HG03378 (cell line): Measurements from ENCODE around the gene TRAF4.

Experiments used
- ATAC-seq: cut with Tn5 transposase; IDR thresholded peaks from one replicate; pipeline ENCODE4 v1.9.1; 2021; ENCODE audit warnings: mild to moderate bottlenecking, moderate library complexity; ENCODE audit not compliant: unreplicated experiment

TRAF4 gene

DNA sequence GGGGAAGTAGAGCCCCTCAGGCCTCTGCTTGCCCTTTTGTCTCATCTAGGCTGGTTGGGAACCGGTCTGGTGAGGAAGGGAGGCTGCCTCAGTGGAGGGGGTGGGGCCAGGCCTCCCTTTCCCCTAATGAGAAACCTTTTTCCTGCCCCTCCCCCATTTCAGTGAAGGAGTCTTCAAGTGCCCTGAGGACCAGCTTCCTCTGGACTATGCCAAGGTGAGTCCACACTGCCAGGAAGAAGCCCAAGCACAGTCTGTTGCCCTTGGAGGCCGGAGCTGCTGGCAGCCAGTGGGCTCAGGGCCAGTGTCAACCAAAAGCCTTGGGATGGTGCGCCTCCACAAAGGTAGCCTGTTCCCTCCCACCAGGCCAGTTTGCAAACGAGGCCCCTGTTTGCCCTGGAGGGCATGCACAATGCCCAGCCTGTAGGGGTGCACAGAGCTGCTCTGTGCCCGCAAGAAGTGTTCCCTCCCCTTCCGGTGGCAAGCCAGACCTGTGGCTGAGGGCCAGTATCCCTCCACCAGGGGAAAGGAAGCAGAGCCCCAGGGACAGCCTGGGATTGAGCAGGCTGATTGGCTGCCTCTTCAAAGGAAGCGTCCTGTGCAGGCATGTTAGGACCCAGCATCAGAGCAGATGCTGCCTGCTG, 3.4 kb downstream of the TRAF4 start:
- no peak for ATAC-seq

DNA sequence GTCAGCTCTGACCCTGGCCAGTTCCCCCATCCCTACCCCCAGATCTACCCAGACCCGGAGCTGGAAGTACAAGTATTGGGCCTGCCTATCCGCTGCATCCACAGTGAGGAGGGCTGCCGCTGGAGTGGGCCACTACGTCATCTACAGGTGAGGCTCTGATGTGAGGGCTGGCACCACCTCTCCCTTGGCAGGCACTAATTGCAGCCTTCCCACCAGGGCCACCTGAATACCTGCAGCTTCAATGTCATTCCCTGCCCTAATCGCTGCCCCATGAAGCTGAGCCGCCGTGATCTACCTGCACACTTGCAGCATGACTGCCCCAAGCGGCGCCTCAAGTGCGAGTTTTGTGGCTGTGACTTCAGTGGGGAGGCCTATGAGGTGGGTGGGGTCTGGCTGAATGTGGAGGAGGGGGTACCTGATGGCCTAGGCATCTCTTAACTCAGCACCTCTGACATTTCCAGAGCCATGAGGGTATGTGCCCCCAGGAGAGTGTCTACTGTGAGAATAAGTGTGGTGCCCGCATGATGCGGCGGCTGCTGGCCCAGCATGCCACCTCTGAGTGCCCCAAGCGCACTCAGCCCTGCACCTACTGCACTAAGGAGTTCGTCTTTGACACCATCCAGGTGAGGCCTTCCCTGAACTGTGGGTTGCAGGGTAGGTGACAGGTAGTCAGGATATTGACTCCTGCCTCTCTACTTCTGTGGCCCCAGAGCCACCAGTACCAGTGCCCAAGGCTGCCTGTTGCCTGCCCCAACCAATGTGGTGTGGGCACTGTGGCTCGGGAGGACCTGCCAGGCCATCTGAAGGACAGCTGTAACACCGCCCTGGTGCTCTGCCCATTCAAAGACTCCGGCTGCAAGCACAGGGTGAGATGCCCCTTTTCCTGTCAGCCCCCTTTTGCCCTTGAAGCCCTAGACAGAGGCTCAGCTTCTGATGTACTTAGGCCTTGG, 4.3 kb downstream of the TRAF4 start:
- ATAC-seq: no peak

DNA sequence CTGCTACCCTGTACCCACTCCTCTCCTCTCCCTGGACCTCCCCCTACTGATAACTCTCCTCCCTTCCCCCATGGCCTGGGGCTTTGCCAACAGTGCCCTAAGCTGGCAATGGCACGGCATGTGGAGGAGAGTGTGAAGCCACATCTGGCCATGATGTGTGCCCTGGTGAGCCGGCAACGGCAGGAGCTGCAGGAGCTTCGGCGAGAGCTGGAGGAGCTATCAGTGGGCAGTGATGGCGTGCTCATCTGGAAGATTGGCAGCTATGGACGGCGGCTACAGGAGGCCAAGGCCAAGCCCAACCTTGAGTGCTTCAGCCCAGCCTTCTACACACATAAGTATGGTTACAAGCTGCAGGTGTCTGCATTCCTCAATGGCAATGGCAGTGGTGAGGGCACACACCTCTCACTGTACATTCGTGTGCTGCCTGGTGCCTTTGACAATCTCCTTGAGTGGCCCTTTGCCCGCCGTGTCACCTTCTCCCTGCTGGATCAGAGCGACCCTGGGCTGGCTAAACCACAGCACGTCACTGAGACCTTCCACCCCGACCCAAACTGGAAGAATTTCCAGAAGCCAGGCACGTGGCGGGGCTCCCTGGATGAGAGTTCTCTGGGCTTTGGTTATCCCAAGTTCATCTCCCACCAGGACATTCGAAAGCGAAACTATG, 5.2 kb downstream of the TRAF4 start:
- ATAC-seq: no peak

DNA sequence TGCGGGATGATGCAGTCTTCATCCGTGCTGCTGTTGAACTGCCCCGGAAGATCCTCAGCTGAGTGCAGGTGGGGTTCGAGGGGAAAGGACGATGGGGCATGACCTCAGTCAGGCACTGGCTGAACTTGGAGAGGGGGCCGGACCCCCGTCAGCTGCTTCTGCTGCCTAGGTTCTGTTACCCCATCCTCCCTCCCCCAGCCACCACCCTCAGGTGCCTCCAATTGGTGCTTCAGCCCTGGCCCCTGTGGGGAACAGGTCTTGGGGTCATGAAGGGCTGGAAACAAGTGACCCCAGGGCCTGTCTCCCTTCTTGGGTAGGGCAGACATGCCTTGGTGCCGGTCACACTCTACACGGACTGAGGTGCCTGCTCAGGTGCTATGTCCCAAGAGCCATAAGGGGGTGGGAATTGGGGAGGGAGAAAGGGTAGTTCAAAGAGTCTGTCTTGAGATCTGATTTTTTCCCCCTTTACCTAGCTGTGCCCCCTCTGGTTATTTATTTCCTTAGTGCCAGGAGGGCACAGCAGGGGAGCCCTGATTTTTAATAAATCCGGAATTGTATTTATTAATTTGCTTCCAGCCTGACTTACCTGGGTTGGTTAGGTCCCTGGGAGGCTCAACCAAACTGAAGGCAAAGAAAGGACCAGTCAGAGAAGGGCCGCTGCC, 5.8 kb downstream of the TRAF4 start:
- no peak for ATAC-seq

DNA sequence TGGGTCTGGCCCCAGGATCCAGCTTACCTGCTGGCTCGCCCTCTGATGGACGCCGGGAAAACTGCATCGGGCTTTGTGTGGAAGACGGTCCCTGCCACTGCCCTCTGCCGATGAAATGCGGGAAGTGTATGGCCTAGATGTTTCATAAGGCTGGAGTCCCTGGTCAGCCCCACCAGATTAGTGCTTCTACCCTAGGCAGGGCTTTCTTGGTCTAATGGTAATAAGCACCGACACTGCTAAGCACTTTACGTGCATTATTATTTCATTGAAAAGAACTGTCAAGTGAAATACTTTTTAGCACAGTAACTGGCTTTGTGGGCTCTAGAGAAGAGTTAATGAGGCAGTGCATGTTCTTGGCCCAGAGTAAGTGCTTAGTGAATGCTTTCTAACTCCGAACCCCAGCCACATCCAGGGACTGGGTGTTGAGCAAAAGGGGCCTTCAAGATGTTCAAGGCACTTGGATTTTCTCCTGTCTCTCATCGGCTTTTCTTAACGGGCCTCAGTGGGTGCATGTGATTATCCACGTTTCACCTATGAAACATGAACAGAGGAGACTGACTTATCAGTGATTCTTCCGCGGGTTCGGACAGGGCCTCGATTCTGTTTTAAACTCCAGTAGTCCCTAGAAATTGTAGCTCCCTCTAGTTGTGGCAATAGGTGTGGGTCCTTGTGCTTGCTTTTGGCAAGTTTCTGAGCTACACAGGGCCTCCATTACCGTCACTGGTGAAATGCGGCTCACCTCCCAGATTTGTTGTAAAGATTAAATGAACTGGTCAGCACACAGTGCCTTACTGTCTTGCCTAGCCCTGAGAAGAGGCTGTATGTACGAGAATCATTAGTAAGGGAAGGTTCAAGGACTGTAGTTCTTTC, 6.6 kb downstream of the TRAF4 start:
- peak; percentile 70 for ATAC-seq

DNA sequence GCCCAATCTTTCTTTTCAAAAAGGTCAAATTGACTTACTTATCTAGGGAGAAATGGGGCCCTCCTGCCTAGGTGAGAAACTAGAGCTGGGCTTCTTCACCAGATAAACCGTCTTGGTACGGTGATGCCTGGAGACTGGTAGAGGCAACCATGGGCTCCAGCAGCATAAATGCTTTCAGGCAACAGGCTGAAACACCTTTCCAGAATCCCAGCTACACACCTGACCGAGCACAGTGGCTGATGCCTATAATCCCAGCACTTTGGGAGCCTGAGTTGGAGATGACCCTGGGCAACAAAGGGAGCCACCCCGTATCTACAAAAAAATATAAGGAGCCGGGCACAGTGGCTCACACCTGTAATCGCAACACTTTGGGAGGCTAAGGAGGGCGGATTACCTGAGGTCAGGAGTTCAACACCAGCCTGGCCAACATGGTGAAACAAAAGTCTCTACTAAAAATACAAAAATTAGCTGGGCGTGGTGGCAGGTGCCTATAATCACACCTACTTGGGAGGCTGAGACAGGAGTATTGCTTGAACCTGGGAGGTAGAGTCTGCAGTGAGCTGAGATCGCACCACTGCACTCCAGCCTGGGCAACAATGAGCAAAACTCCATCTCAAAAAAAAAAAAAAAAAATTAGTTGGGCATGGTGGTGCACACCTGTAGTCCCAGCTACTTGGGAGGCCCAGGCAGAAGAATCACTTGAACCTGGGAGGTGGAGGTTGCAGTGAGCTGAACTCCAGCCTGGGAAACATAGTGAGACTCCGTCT, 8.0 kb downstream of the TRAF4 start:
- no peak for ATAC-seq

DNA sequence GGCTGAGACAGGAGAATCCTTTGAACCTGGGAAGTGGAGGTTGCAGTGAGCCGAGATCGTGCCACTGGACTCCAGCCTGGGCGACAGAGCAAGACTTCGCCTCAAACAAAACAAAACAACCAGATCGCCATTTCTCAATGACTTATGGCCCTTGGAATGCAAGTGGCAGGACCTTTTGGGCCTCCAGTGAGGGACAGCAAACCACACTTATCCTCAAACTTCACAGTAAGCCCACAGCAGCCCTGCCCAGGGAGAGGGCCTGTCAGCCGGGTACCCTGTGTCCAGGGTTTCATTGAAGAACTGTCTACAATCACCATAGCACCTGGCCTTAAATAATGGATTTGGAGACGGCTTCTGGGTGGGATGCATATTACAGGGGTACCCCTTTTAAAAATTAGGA, 11.7 kb downstream of the TRAF4 start:
- no peak for ATAC-seq

DNA sequence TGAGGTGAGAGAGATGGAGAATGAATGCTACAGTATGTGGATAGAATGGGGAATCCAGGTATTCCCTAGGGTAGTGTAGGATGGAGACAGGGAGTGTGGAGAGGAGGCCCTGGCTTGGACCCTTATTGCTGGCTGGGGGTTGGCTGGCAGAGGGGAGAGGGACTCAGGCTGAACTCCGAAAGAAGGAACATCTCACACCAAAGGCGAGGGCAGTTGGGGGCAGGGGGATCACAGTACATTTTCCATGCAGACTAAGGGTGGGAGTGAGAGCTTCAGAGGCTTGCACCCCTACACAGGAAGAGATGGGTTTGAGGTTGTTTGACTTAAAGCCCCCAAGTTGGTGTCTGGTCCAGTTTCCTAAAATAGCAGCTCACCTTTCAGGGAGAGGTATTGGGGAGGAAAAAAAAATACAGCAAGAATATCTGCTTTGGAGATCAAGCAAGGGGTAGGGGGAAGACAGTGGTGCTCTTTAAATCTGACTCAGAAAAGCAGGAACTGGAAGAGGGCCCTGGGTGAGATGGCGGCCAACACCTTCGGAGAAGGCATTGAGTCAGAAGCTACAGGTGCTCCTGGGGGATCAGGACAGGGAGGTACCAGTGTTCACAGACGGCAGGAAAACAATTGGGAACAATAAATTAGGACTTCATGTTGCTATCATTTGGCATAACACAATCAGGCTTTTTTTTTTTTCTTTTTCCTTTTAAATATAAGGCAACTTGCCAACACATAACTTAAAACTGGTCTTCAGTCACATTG, 12.4 kb downstream of the TRAF4 start:
- ATAC-seq: no peak

DNA sequence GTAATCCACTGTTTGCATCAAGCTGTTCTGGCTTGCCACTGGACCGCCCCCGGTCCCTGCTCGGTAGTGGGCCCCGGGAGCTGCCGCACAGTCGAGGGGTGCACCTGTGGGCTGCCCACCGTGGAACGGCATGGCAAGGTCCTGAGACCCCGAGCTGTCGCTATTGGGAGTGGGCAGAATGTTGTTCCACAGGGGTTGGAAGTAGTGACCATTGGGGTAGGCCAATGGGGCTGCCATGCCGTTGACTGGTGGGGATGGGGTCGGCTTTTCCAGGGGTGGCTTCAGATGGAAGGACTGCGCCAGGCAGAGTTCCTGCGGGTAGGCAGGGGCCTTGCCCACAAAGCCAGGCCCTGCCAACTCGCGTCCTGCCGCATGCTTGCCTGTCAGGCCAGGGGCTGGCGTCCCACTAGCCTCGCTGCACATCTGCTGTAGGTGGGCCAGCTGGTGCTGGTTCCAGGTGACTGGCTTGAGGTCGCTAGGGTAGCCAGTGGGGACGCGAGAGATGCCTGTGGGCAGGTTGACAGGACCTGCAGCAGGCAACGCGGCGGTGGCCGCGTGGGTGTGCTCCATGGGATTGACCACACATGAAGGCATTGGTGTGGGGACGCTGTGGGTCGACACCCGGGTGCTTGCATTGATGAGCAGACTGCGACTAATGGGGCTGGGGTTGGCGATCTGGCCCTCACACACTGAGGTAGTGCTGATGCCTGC, 14.8 kb downstream of the TRAF4 start:
- ATAC-seq: no peak

DNA sequence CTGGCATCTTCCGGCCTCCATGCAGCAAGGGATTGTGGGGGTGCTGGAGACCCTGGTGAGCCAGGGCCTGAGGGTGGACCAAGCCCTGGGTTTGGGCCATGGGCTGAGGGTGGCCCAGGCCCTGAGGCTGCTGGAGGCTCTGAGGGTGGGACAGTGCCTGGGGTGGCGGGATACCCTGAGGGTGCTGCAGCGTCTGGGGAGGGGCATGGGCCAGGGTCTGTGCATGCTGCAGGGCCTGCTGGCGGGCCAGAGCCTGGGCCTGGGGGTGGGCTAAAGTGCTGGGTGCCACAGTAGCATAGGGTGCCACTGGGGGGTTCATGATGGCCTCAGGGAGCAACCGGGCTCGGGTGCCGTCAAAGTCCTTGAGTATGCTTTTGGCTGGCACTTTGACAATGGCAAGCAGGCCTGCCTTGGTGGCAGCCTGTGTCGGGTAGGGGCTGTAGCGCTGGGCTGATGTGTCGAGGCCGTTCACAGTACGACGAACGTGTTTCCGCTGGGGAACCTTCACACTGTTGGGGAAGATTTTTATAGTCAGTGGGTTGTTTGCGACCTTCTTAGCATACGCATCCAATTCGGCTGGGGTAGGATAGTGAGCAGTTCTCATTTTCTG, 15.6 kb downstream of the TRAF4 start:
- ATAC-seq: no peak

DNA sequence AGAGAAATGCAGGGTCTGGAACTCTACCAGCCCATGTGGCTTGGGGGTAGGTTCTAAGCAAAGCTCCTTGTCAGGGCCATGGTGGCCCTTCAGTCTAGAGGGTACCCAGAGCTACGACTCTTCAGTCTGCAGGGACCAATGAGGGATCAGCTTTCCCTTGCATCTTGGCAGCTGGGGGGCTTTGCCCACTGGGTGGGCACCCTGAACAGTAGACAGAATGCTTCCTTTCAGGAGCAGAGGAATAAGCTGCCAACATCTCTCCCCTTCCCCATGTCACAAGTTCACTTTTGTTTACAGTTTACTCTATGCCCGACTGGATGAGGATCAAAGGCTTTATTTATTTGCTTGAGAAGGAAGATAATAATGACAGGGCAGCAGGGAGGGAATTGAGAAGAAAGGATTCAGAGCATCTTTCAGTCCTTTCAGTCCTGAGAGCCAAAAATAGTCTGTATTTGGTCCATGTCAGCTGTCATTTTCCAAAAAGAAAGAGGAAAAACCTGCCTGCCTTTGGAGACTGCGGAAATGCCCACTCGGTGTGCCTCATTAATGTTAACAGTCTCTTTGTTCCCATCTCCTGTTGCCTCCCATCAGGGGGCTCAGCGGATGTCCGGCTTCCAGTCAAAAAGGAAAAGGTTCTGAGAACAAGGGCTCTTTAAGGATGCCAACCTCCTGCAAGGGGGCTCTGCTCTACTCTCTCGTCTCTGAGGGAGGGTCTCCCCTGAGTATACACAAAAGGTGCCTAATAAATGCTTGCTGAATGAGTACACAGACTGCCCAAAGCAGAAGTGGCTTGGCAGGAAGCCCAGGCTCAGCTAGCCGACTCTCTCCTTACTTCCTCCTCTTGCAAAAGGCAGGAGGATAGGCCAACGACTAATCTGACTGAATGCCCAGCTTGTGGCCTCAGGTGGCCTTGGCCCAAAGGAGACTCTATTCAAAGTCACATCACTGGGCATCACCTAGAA, 17.1 kb downstream of the TRAF4 start:
- ATAC-seq: no peak

DNA sequence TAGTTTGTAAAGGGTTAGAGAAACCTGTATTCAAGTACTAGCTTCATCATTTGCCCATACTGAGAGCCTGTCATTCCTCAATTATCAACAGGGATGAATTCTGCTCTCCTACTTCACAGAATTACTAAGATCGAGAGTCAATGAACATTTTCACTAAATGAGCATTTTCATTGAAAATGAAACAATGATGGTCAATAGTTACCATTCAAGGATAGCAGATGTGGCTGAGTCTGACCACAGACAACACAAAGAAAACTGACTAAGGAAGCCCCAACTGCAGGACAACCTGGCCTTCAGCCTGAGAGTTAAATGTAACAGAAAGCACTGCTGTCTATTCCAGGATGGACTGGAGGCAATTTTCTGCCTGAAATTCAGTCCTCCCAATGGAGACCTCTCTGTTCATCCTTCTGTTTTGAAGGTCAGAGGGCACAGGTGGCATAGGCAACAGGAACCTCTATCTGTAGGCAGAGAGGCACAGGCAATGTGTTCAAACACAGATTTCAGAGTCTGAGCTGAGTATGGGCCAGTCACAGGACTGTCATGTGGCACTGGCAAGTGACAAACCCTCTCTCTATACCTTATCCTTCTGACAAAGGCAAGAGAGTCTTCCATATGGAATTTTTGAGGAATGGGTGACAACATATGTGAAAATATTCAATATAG, 19.5 kb downstream of the TRAF4 start:
- no peak for ATAC-seq

DNA sequence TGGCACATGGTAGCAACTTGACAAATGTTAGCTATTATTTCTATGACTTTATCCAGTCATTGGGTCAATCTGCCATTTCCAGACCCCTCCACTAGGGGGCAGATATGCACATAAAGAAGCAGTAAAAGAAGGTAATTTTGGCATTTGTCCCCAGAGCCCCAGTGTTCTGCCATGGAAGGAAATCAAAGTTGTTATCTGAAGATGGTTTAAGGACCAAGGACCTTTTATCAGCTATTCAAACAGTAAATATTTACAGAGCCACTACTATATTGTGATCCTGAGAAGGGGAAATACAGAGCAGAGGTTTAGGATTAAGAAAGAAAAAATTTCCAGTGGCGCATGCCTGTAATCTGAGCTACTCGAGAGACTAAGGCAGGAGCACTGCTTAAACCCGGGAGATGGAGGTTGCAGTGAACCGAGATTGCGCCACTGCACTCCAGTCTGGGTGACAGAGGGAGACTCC, 20.0 kb downstream of the TRAF4 start:
- no peak for ATAC-seq

DNA sequence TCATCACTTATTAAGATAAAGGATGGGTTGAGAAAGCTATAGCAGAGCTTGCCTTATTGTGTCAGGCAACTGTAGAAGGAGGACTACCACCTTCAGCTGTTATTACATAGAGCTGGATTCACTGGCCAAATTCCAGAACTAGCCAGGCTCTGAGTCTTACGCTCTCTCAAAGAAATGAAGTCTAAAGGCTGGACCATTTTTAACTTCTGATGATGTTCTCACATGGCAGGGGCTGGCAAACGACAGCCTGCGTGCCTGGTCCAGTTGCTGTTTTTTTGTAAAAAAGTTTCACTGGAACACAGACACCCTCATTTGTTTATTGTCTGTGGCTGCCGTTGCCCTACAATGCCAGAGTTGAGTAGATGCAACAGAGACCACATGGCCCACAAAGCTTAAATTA, 21.2 kb downstream of the TRAF4 start:
- ATAC-seq: no peak

DNA sequence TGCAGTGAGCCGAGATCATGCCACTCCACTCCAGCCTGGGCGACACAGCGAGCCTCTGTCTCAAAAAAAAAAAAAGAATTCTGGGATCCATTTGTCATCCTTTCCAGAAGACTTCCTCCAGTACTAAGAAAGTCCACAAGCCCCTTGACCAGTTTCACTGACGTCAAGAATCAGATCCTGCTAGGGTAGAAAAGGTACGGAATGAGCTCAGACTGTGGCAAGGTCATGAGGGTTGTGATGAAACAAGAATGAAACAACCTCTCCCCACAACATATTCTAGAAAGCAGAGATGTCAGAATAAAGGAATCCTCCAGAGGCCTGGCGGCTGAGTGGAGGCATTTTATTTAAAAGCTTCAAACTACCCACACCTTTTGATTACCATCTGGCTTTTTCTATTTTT, 29.9 kb downstream of the TRAF4 start:
- ATAC-seq: no peak

DNA sequence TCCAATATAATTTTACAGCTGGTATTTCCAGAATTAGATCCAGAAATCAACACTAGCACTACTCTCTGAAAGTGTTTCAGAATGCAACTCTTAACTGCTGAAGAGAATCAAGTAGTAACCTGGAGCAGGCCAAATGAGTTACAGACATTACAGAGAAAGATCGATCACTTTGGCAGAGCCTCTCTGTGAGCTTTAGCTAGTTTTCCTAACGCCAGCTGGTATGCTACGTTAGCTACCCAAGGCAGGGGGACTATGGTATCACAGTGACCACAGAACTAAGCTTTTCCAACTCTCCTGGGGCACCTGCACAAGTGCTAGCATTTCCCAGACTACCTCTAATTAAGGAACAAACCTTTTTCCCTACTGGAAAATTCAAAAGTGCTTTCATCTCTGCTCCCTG, 30.4 kb downstream of the TRAF4 start:
- no peak for ATAC-seq
